Stimulated activated CD4-positive, alpha-beta T cell treated with anti-CD3 and anti-CD28 coated beads, TNF-alpha, amount 100 ng/mL, for 1 hour (primary cell): ENCODE data around the gene NFIC.
"Not testable (repeated sequence)": the region's sequence is repeated elsewhere in the genome, so short reads cannot be mapped to it uniquely, and the experiment has no call there.

Experiments used
- DNase-seq, 3 donors: peaks; one replicate each; pipeline ENCODE4 v3.0.0-alpha.2; 2020; ENCODE audit warnings: low read depth in 3 of 3, low spot score in 1 of 3

NFIC gene

DNA sequence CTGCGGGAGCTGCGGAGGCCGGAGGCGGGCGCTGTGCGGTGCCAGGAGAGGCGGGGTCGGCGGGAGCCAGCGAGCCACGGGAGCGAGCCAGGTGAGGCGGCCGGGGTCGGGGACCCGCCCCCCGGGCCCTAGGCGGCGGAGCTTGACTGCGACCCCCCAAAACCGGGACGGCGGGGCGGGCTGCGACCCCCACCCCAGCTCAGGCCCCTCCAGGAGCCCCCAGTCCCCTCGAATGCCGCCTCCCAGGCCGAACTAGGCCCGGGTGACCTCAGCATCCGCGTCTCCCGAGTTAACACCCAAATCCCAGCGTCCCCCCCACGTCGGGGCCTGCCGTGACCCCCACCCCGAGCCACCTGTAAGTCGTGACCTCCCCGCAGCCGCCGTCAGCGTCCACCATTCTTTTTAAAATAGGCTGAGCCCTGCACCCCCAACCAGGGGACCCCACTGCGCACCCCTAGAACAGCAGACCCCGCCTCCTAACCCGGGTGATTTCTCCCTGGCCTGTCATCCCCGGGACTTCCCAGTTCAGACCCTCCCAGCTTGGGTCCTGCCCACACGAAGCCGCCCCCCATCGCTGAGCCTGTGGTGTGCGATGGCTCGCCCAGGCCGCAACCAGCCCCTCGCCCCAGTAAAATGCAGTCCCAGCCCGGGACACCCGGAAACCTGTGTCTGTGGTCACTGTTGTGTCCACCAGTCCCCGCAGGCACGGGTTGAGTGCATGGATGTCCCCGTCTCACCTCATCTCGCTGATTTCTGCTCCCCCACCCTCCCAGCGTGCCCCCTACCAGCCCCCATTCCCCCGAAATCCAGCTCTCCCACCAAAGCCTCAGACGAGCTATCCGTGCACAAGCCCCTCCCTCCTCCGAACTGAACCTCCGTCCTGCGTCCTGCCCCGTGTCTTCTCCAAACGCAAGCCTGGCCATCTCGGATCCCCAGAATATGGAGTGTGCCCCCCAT, 140.3 kb downstream of the NFIC start:
- DNase-seq = no peak

- peak in 1 of 3 donors; percentile 25 for DNase-seq
Measured at GRCh38 chr19:3507371-3508120, 141.2 kb downstream of the NFIC start.

- DNase-seq = not testable (repeated sequence)
Measured at GRCh38 chr19:3508121-3508661, 141.8 kb downstream of the NFIC start.

- DNase-seq = no peak
Measured at GRCh38 chr19:3508771-3509535, 142.6 kb downstream of the NFIC start.

DNA sequence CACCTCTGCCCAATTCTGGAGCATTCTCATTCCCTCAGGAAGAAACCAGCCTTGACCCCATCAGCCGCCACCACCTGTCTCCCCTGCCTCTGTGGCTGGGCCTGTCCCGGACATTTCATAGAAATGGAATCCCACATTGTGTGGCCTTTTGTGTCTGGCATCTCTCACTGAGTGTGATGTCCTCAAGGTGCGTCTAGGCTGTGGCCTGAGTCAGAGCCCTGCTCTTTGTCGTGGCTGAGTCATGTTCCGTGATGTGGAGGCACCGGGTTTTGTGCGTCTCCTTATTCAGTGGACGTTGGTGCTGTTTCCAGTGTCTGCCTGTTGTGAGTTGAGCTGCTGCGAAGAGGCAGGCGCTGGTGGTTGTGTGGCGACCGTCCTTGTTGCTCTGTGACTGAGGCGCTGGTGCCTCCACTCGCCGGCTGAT, 143.2 kb downstream of the NFIC start:
- DNase-seq = no peak

DNA sequence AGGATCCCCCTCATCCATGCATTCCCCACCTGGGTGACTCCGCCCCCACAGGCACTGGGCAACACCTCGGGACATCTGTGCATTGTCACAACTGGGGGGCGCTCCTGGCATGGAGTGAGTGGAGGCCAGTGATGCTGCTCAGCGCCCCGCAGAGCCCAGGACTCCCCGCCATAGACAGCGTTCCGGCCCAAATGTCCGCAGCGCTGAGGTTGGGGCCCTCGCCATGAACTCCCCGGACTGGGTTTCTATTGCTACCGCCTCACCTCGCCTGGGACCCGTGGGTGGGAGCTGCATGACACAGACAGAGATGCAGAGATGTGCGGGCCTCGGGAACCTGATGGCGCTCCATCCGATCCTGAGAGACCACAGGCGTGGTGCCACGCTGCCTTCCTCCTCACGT, 144.3 kb downstream of the NFIC start:
- no peak for DNase-seq

GRCh38 chr19:3511506-3512251, 145.3 kb downstream of the NFIC start:
- DNase-seq = no peak

- no peak for DNase-seq
Measured at GRCh38 chr19:3512562-3513228, 146.3 kb downstream of the NFIC start.

DNA sequence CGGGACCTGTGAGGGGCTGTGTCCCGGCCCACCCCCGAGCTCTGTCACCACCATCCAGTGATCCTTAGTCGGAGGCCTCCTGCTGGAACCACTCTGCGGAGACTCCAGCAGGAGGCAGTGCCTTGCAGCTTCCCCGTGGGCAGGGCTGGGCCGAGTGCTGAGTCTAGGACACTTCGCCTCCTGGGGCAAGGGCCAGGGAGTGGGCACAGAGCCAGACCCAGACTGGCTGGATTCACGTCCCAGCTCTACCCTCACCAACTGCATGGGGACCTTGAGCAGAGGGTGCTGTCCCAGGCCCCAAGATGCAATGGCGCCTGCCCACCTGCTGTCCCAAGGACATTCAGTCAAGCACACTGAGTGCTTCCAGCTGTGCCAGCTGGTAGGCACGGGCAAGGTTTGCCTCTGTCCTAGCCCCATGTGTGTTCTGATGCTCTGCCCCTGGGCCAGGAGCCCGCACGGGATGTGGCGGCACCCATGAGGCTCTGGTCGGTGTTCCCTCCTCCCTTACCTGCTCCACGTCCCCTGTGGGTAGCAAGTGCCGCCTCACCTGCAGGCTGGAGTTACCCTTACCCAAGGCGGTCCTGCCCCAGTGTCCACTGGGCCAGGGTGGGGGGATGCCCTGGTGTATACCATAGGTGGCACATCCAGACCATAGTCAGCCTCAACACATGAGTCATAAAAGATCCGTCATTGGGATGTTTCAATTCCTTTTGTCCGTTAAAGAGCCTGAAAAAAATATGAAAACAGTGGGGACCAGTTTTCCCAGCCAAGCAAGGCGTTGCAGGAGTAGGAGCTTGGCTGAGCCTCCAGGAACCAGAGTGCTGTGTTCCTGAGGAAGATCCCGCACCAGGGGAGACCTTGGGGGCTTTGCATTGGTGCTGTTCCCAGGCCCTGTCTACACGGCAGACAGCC, 147.1 kb downstream of the NFIC start:
- DNase-seq = no peak

DNA sequence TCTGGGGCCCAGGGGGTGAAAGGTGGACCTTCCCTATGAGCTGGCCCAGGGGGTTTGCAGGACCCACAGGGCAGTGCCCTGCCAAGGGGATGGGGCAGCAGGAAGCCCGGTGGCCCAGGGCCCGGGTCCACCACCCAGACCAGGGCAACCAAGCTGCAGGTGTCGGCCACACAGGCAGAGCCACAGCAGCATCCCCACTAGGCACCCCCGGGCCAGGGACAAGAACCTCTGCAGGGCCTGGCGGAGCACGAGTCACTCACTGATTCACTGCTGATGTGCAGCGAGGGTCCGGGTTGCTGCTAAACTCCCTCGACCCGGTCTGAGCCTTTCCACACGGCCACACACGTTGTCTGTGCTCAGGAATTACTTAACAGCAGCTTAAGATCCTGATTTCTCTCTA, 148.5 kb downstream of the NFIC start:
- DNase-seq = no peak

DNA sequence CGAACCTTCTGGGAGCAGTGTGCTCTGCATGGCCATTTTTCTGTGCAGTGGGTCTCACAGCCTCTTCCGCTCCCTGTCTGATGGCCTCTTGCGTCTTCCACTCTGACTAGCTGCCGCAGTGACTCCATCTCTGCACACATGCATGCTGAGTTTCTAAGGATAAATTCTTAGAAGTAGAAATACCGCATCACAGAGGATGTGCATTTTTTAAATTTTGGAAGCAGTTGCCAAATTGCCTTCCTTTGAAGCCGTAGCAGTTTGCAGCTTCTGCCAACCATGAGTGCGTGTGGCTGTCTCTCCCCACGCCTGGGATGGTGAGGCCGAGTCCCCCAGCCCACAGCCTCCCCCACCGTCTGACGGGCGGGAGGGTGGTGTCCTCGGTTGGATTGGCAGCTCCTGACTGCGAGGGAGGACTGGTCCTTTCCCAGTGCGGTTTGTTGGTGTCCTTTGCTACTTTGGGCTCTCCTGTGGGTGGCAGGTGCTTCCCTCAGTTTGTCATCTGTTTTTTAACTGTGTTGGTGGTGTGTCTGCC, 149.6 kb downstream of the NFIC start:
- DNase-seq = no peak

DNA sequence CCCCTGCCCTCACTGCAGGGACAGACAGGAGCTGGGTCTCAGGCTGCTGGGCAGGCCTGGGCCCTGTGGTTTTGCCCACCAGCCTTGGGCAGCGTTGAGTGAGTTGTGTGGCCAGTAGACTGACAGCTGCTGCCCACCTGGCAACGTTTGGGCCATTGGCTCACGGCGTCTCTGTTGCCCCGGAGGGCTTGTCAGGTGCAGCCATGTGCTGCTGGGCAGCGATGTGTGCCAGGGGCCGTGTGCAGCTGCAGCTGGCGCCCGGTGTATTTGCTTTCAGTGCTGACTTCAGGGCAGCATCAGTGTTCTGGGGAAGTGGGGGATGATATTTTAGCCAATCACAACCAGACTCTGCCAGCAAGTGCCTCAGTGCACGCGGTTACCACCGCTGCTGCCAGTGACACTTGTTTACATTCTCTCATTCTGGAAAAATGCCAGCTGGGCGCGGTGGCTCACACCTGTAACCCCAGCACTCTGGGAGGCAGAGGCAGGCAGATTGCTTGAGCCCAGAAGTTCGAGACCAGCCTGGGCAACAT, 150.4 kb downstream of the NFIC start:
- no peak for DNase-seq

- no peak for DNase-seq
Measured at GRCh38 chr19:3517638-3518037, 151.3 kb downstream of the NFIC start.

- DNase-seq = no peak
Measured at GRCh38 chr19:3518255-3518654, 151.9 kb downstream of the NFIC start.

GRCh38 chr19:3518659-3519058, 152.3 kb downstream of the NFIC start:
- DNase-seq = no peak
